ENCODE data around the gene PPP2R5D. TPM values are rescaled to one million over a fixed set of nuclear protein-coding genes. Genes with fewer than 3 reads are reported as not detected.

The PPP2R5D gene
- total and polyA plus RNA-seq, 9 of the 15 experiments (the other 6 are each of a cell fraction or from before 2014, with no cell fraction given): 1.3 to 96.1 (median 38.4) TPM

- no peak for TF ChIP-seq ZSCAN29 (IDR thresholded peaks at IDR 0.05)
- TF ChIP-seq POLR2B (IDR thresholded peaks at IDR 0.05; ENCODE audit: low read depth, partially characterized antibody): peak; percentile 24
- TF ChIP-seq SNIP1 (IDR thresholded peaks at IDR 0.05; ENCODE audit: low read depth): no peak
- peak; percentile 61; the same call in 1 of the 2 replicates for TF ChIP-seq THAP12 (CRISPR knock-in tag; IDR thresholded peaks at IDR 0.05)
- no peak for TF ChIP-seq KLF16 (IDR thresholded peaks at IDR 0.05)
- no peak for TF ChIP-seq STAT6 (CRISPR knock-in tag; IDR thresholded peaks at IDR 0.05)
- no peak for TF ChIP-seq ZNF717 (CRISPR knock-in tag; IDR thresholded peaks at IDR 0.05)
- no peak for TF ChIP-seq ZNF644 (tag; IDR thresholded peaks at IDR 0.05; ENCODE audit: low read depth)
- no peak for TF ChIP-seq SLC30A9 (CRISPR knock-in tag; IDR thresholded peaks at IDR 0.05)
- TF ChIP-seq BCL6 (CRISPR knock-in tag; IDR thresholded peaks at IDR 0.05): no peak
- no peak for TF ChIP-seq ZNF253 (CRISPR knock-in tag; conservative IDR thresholded peaks at IDR 0.05)
- no peak for TF ChIP-seq PATZ1 (CRISPR knock-in tag; IDR thresholded peaks at IDR 0.05; ENCODE audit: borderline replicate concordance)
- TF ChIP-seq TAF1 (IDR thresholded peaks at IDR 0.05; ENCODE audit: control insufficient read depth, extremely low read depth, insufficient read depth, low read length, severe bottlenecking): peak; percentile 66
- TF ChIP-seq TCF3 (CRISPR knock-in tag; IDR thresholded peaks at IDR 0.05): 0 out of 2 replicates have a peak, but pooled peaks have one; percentile 33
- no peak for TF ChIP-seq MAFG (tag; conservative IDR thresholded peaks at IDR 0.05)
- TF ChIP-seq ZNF76 (CRISPR knock-in tag; IDR thresholded peaks at IDR 0.05; ENCODE audit: borderline replicate concordance): no peak
- TF ChIP-seq CAMTA2 (CRISPR knock-in tag; conservative IDR thresholded peaks at IDR 0.05): no peak
- peak; percentile 75 for TF ChIP-seq DACH1 (IDR thresholded peaks at IDR 0.05; ENCODE audit: partially characterized antibody)
- no peak for TF ChIP-seq RFX5 (IDR thresholded peaks at IDR 0.05; ENCODE audit: low read depth, low read length)
- TF ChIP-seq CREM (IDR thresholded peaks at IDR 0.05; ENCODE audit: low read depth): peak; percentile 96
- TF ChIP-seq, protein P1, sequence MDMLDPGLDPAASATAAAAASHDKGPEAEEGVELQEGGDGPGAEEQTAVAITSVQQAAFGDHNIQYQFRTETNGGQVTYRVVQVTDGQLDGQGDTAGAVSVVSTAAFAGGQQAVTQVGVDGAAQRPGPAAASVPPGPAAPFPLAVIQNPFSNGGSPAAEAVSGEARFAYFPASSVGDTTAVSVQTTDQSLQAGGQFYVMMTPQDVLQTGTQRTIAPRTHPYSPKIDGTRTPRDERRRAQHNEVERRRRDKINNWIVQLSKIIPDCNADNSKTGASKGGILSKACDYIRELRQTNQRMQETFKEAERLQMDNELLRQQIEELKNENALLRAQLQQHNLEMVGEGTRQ (CRISPR knock-in tag; IDR thresholded peaks at IDR 0.05): peak; percentile 83
- peak in 1 of 3 experiments; percentile 43 for TF ChIP-seq YY1 (IDR thresholded peaks at IDR 0.05; ENCODE audit: borderline replicate concordance in 1 of 3, control insufficient read depth in 1 of 3, extremely low read depth in 1 of 3, insufficient read depth in 3 of 3, insufficient read length in 1 of 3, insufficient replicate concordance in 2 of 3, low read depth in 1 of 3, low read length in 2 of 3)
These were observed 29.6 kb downstream of the PPP2R5D start, which contains the start of the genes KLHDC3 and MEA1 (continued) for GRCh38 chr6:43013843-43014433.

Measured in K562 (cell line).